ENCODE results near the gene MITF.
A peak's percentile ranks its signal among the peaks of the same experiment; 100 is the strongest.

Gene MITF

GRCh38 chr3:69844706-69845105 lies 105.4 kb downstream of the MITF start:
- ChIA-PET CTCF (no interaction called here), POLR2A (ENCODE audit: low non-redundant PET) (no interaction called here)
- DNase-seq (ENCODE audit: low spot score), result no peak
- TF ChIP-seq, protein P1, sequence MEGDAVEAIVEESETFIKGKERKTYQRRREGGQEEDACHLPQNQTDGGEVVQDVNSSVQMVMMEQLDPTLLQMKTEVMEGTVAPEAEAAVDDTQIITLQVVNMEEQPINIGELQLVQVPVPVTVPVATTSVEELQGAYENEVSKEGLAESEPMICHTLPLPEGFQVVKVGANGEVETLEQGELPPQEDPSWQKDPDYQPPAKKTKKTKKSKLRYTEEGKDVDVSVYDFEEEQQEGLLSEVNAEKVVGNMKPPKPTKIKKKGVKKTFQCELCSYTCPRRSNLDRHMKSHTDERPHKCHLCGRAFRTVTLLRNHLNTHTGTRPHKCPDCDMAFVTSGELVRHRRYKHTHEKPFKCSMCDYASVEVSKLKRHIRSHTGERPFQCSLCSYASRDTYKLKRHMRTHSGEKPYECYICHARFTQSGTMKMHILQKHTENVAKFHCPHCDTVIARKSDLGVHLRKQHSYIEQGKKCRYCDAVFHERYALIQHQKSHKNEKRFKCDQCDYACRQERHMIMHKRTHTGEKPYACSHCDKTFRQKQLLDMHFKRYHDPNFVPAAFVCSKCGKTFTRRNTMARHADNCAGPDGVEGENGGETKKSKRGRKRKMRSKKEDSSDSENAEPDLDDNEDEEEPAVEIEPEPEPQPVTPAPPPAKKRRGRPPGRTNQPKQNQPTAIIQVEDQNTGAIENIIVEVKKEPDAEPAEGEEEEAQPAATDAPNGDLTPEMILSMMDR (conservative IDR thresholded peaks at IDR 0.05; ENCODE audit: low read depth), result no peak
- H3K27ac ChIP-seq, result no peak overlapping the region

- ChIA-PET POLR2A (ENCODE audit: low non-redundant PET) (no interaction called here), CTCF (no interaction called here)
- TF ChIP-seq, protein P1 (conservative IDR thresholded peaks at IDR 0.05; ENCODE audit: low read depth), result no peak
- H3K27ac ChIP-seq, result no peak overlapping the region
- no peak for DNase-seq (ENCODE audit: low spot score)
Measured at GRCh38 chr3:69847303-69847702, 108.0 kb downstream of the MITF start.

DNA sequence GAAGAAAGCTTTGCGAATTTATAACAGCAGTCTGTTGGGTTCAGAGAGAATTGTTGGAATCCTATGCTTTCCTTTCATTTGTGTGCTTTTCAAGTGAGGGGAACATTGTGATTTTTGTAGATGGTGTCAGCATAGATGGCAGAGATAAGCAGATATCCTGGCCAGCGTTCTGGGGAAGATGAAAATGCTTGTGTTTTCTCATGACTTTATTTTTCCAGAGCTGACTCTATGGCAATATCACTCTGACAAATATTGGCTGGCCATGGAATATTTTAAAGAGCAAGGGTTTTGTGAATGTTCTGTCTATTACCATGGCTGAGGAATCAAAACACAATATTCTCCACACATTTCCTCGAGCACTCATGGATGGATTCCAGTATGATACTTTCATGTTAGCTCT lies 108.8 kb downstream of the MITF start:
- DNase-seq (ENCODE audit: low spot score), result no peak
- TF ChIP-seq, protein P1 (conservative IDR thresholded peaks at IDR 0.05; ENCODE audit: low read depth), result no peak
- H3K27ac ChIP-seq, result no peak overlapping the region
- POLR2A ChIA-PET (ENCODE audit: low non-redundant PET), result no interaction called here
- CTCF ChIA-PET, result no interaction called here

DNA sequence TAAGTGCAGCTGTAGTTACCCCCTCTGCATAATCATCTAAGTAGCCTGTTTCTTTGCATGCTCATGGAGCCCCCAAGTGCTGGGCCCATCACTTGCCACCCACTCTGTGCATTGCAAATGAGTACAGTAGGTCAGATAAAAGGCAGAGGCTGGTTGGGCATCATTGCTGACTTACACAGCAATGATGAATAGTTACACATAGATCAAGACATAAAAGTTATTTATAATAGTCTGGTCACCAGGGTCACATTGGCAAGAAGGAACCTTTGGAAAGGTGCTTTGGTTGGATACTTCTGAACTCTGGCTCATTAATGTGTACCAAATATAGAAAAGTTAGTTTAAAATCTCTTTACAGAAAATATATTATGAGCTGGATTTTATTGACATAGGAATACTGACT lies 111.6 kb downstream of the MITF start:
- POLR2A ChIA-PET (ENCODE audit: low non-redundant PET), result no interaction called here
- no peak overlapping the region for H3K27ac ChIP-seq
- CTCF ChIA-PET, result no interaction called here
- DNase-seq (ENCODE audit: low spot score), result no peak
- TF ChIP-seq, protein P1 (conservative IDR thresholded peaks at IDR 0.05; ENCODE audit: low read depth), result no peak

- ChIA-PET POLR2A (ENCODE audit: low non-redundant PET) (no interaction called here), CTCF (no interaction called here)
- no peak overlapping the region for H3K27ac ChIP-seq
- TF ChIP-seq, protein P1 (conservative IDR thresholded peaks at IDR 0.05; ENCODE audit: low read depth), result no peak
- DNase-seq (ENCODE audit: low spot score), result no peak
Measured at GRCh38 chr3:69853027-69853426, 113.8 kb downstream of the MITF start.

- CTCF ChIA-PET, result interaction anchor here (0.6 to 1.3 kb wide), 4 partner anchors 10 to 651 kb away, joined by 3 to 4 read pairs (median 3); no protein-coding TSS in a partner anchor
- H3K27ac ChIP-seq, result no peak overlapping the region
- no peak for DNase-seq (ENCODE audit: low spot score)
- TF ChIP-seq, protein P1 (conservative IDR thresholded peaks at IDR 0.05; ENCODE audit: low read depth), result peak; percentile 39; the same call in 1 of the 2 replicates
- POLR2A ChIA-PET (ENCODE audit: low non-redundant PET), result no interaction called here
Measured at GRCh38 chr3:69855436-69856162, 116.3 kb downstream of the MITF start.

All from RWPE1 (cell line).